Daoy (cell line): Measurements from ENCODE around the gene STK11. TPM values are rescaled to one million over a fixed set of nuclear protein-coding genes. Genes with fewer than 3 reads are reported as not detected.
"Not testable (repeated sequence)": the region's sequence is repeated elsewhere in the genome, so short reads cannot be mapped to it uniquely, and the experiment has no call there.

ENCODE experiments used
- DNase-seq: peaks from one replicate; pipeline ENCODE4 v3.0.0-alpha.2; 2015; ENCODE audit warnings: low read depth
- total RNA-seq: library from RNA; depleted of rRNA; stranded (reverse); fragments of >200 nt; shearing (Covaris generic); gene quantifications from 2 replicates; pipeline ENCODE4 v1.2.3, GENCODE V29; 2014

The STK11 gene
- total RNA-seq, 1 experiment from 2014 or later = 83.5 TPM

DNA sequence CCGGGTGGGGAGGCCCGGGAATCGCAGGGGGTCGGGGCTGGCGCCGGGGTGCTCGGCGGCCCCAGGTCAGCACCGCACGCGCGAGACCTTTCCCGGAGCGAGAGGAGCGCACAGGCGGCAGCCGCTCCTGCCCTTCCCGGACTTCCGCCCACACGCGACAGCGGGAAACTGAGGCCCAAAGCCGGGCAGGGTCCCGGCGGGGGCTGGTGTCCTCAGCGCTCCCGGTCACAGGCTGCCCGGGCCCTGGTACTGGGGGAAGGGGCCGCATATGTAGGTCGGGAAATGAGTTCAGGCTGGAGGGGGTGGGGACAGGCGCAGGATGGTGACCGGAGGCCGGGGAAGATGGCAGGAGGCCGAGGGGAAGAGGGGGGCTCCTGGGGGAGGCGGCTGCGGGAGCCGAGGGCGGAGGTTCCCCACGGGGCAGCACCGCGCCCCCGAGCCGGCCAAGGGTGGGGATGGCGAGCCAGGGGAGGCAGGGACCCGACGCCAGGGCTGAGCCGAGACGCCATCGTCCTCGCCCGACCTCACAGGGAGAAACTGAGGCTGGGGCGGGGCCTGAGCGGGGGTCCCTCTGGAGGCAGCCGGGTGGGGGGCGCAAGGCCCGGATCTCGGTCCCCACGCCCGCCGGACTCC lies 31.6 kb downstream of the STK11 start:
- no peak for DNase-seq

DNA sequence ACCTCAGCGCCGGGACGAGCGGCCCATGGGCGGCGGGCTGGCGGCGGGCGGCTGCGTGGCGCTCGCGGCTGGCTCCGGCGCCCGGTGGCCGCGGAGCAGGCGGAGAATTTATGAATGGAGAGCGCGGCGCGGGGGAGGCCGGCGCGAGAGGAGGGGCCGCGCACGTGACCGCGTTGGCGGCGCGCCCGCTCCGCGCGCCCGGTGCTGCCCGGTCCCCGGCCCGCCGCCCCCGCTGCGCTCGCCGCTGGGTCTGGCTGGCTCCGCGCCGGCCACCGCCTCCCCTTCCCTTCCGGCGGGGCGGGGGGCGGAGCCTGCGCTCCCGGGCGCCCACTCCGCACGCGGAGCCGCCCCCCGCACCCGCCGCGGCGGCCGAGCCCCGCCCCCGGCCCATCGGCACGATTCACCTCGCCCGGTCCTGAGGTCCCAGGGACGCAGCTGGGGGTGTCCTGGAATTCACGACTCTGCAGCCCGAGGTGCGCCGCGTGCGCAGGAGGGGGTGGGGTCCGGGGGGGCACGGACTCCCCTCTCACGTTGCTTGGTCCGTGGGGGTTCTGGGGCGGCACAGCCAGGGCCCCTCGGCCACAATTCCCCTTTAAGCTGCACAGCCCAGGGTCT lies 32.3 kb downstream of the STK11 start, which contains the start of gene CBARP:
Gene CBARP (minus strand): TSS at position 252 of the 615 bp plus-strand sequence. CDS start 1,905 bp downstream, outside the sequence.
- DNase-seq = peak; percentile 58

DNA sequence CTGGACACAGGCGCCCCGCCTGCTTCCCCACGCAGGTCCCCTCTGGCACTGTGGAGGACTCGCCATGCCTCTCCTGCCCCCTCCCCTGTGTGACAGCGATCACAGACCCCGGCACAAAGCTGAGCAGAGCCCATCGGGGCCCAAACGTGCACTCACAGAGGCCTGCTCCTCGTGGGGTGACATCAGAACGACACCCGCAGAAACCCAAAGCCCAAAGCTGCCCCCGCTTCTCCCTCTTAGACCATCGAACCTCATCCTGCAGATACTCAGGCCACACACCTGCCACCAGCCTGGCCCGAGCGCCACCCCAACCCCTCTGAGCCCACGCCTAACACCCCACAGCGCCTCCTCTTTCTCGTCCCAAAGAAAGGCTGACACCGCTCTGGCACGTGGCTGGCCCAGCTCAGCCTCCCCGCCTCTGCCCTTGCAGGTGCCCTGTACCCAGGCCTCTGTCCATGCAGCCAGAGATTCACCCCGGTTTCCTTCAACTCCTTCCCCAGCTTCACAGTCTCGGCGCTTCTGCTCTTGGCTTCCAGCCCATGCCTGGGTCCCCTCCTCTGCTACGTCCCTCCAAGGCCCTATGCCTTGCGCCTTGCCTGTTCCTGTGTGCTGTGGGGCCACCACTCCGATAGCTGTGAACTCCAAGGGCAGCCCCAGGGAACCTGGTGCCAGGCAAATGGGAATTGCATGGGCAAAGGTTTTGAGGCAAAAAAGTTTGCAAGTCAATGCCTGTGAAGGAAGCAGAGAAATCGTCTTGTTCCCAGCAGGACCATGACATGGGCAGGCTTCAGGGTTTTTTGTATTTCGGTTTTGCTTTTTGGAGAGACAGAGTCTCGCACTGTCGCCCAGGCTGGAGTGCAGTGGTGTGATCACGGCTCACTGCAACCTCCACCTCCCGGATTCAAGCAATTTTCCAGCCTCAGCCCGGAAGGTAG lies 33.1 kb downstream of the STK11 start:
- DNase-seq = no peak

DNA sequence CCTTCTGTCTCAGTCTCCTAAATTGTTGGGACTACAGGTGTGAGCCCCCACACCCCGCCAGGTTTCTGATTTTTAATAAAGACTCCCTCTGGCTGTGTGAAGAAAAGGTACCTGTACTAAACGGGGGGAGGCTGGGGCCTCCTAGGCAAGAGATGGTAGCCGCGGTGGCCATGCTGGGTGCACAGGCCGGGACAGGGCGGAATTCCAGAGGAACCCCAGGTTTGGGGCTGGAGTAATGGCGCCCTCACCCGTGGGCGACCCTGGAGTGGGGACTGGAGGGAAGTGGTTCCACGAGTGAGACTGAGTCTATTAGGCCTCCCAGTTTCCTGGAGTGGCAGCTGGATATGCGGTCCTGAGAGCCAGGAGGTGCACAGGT lies 33.8 kb downstream of the STK11 start:
- DNase-seq = no peak

DNA sequence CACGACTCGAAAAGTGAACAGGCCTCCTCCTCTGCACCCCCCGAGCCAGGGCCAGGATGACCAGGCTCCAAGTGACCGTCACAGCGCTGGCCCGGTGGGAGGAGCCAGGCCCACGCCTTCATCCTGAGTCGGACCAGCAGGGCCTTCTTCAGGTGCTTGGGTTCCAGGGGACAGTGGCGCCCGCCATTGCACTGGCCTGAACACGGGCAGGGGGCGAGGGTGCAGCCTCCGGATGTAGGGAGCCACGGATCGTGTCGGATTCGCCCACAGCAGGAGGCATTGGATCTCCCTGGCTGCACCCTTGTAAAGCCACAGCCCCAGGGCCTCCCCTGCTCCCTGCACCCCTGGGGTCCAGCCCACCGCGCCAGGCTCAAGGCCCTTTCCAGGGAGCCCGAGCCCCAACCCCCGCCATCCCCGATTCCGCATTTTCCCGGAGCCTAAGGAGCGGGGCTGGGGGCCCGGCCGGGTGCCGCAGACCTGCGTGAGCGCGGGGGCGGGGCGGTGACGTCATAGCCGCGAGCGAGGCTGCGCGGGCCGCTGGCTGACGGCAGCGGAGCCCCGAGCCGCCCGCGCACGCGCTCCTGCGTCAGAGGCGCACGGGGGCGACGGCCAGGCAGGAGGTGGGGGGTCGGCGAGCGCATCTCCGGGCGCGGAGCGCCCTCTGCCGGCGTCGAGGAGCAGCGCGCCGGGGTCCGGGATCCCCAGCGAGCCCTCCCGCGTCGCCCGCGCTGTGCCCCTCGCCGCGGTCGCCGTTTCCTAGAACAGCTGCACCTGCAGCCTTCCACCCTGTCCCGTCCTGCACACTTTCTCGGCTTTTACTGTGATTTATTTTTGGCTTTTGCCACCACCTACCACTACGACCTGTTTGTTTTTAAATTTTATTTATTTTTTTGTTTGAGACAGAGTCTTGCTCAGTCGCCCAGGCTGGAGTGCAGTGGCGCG lies 34.5 kb downstream of the STK11 start:
- DNase-seq = peak; percentile 93

DNA sequence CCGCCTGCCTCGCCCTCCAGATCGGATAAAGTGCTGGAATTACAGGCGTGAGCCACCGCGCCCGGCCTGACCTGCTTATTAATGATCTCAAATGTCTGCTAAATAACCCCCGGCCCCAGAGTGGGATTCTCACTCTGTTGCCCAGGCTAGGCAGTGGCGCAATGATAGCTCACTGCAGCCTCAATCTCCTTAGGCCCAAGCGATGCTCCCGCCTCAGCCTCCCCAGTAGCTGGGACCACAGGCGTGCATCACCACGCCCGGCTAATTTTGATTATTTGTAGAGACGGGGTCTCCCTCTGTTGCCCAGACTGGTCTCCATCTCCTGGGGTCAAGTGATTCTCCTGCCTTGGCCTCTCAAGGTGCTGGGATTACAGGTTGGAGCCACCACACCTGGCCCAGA lies 35.3 kb downstream of the STK11 start:
- no peak for DNase-seq

DNA sequence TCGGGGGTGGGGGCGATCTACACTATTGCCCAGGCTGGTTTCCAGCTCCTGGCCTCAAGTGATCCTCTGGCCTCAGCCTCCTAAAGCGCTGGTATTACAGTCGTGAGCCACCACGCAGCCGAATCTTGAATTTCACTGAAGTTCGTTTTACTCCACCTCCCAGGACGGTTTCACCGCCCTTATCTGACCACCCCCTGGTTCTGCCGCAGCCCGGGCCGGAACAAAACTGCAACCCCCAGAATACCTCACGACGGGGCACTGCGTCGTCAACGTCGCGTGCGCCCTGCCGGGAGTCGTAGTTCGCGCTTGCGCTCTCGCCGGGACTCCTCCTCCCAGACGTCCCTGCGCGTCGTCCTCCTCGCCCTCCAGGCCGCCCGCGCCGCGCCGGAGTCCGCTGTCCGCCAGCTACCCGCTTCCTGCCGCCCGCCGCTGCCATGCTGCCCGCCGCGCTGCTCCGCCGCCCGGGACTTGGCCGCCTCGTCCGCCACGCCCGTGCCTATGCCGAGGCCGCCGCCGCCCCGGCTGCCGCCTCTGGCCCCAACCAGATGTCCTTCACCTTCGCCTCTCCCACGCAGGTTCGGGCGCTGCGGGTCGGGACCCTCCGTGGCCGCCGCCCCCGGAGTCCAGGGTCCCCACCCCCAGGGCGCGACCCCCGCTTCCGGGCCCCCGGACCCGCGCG lies 36.0 kb downstream of the STK11 start, which contains the start of gene ATP5F1D:
Gene ATP5F1D (plus strand): TSS at position 335 of the 679 bp plus-strand sequence. CDS start 100 bp downstream, at position 435.
- DNase-seq = peak; percentile 98

DNA sequence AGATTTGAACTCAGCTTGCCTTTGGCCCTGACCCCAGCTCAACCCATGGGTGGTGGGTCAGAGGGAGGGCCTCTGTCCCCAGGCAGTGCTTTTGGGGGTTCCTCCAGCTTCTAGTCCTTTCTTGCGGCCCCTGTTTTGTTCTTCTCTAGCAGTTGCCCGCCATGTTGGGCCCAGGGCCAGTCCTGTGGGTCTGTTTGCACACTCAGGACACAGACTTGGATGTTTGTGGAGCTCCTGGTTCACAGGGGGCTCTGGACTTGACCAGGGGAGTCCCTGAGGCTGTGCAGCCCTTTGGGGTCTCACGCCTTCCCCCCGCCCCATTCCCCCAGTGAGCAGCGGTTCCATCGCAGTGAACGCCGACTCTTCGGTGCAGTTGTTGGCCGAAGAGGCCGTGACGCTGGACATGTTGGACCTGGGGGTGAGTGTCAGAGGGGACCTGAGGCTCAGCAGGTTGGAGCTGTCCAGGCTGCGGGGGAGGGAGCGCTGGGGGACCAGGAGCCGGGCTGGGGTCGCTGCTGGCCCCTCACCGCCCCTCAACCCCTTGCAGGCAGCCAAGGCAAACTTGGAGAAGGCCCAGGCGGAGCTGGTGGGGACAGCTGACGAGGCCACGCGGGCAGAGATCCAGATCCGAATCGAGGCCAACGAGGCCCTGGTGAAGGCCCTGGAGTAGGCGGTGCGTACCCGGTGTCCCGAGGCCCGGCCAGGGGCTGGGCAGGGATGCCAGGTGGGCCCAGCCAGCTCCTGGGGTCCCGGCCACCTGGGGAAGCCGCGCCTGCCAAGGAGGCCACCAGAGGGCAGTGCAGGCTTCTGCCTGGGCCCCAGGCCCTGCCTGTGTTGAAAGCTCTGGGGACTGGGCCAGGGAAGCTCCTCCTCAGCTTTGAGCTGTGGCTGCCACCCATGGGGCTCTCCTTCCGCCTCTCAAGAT lies 38.5 kb downstream of the STK11 start:
- peak; percentile 87 for DNase-seq

DNA sequence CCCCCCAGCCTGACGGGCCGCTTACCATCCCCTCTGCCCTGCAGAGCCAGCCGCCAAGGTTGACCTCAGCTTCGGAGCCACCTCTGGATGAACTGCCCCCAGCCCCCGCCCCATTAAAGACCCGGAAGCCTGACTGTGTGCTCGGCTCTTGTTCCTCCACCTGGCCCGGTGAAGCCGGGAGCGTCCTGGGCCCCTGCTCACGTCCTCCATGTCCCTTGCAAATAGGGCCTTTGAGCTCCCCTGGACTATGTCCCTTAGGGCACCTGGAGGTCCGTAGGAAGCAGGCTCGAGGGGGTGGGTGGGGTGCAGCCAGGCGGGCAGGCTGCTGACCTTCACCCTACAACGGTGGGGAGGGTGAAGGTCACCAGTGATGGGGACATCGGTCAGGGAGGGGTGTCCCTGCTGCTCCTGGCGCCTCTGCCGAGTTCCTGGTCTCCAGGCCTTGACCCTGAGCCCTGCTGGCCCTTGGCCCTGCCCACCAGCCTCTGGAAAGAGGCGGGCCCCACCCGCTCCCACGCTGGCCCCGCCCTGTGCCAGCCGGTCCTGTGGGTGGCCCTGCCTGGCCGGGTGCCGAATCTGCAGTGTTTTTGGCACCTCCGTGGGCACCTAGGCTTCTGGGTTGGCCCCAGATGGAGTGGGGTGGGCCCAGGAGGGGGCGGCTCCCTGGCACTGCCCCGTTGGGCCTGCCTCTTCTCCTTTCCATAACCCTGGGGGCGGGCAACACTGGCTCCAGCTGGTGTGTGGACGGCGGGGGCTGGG lies 39.3 kb downstream of the STK11 start:
- DNase-seq = no peak

DNA sequence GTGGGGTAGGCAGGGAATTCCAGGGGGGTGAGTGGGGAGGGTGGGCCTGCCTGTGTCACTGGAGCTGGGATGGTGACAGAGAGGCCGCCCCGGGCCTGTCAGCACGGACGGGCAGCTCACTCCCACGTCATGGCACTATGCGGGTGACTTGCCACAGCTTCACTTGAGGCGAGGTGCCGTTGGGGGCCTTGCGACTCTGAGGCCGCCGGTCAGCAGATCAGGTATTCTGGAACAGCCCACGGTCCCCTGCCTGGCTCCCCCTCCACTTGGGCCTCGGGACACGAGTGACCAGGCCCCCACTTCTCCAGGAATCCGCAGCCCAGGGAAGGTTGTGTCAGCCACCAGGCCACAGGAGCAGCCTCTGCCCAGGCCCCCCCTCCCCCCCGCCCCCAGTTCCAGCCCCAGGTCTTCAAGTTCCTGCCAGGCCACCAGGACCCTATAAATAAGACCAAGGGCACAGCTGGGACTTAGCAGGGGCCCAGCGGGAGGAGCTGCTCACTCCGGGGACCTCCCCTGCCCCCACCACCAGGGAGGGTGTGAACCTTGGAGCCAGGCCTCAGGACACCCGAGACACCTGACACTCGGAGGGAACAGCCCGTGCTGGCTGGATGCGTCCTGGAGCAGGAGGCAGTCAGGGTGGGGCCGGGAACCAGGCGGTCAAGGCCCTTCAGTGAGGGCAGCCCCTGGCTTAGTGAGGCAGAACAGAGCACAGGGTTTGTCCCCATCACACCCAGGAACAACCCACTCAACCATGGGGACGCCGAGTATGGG lies 40.1 kb downstream of the STK11 start:
- DNase-seq = no peak

DNA sequence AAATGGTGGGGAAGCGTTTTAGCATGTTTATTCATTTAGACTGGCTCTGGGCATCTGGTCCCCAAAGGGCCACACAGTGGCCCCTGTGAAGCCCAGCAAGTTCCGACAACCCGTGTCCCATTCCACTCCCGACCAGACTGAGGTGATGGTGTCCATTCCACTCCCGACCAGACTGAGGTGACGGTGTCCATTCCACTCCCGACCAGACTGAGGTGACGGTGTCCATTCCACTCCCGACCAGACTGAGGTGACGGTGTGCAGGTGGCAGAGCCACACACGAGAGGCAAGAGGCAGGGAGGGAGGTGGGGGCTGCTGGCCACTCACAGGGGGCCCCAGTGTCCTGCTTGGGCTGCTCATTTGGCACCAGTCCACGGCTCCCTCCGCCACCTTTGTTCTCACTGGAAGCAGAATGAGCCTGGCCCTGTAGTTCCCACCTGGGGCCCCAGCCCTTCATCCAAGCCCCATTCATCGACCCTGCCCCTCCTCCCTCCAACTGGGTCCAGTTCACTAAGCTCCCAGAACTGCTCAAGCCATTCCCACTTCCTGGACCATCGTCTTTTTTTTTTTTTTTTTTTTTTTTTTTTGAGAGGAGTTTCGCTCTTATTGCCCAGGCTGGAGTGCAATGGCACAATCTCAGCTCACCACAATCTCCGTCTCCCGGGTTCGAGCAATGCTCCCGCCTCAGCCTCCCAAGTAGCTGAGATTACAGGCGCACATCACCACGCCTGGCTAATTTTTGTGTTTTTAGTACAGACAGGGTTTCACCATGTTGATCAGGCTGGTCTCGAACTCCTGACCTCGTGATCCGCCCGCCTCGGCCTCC lies 40.9 kb downstream of the STK11 start:
- not testable (repeated sequence) for DNase-seq

DNA sequence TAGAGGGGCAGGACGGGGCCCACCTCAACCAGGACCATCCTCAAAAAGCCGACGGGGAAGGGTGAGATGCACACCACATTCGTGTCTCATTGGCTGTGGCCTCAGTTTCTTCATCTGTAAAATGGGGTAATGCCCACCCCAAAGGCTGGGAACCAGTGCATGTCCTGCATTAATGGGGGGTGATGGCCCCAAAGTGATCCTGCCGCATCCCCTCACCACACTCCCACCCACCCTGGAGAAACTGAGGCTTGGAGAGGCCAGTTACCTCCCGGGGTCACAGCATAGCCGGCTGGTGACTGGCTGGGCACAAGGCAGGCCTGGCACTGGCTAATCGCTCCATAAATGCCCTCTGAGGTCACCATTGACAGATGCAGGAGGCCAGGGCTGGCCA lies 42.2 kb downstream of the STK11 start:
- no peak for DNase-seq

DNA sequence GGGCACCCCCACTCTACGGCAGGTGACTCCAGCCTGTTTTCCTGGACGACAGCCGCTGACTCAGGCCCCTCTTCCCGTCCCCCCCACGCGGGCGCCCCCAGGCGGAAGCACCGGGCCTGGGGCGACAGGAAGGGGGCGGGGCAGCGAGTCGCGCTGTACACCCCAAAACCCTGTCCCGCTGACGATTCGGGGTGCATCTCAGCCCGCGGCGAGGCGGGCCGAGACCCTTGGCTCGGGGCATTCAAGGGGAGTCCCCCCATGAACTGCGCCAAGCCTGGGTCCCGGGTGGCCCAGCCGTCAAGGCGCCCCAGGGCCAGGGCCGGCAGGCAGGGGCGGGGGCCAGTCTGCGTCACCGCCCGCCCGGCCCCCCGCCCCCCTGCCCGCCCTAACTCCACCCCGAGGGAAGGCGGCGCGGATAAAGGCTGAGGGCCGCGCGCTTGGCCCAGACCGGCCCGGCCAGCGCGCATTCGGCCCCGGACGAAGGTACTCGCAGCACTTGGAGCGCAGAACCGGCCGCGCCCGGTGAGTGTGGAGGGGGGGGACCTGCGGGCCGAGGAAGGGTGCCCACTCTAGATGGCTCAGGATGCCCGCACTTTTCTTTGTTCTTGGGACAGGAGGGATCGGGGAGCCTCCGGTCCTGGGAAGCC lies 42.7 kb downstream of the STK11 start, which contains the start of gene MIDN:
Gene MIDN (plus strand): TSS at position 445 of the 647 bp plus-strand sequence. CDS start 1,714 bp downstream, outside the sequence.
- DNase-seq = peak; percentile 92

DNA sequence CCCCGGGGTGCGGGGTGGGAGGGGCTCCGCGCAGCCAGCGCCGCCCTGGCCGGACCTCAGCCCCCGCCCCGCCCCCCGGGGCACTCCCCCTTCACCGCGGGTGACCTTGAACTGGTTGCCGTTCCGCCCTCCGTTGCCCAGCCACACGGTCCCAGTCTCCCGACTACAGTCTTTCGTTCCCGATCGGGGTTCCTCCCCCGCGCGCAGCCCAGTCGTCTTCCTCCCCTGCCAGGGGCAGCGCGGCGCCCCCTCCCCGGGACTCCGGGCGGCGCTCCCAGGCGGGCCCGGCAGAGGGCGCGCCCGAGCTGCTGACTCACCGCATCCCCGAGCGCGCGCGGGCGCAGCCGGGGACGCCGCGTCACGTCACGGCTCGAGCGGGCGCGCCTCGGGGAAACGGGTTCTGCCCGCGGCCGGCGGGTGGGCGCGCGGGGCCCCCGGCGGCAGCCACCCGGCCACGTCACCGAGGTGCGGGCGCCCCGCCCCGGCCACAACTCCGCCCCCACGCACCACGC lies 43.3 kb downstream of the STK11 start:
- DNase-seq = peak; percentile 90

DNA sequence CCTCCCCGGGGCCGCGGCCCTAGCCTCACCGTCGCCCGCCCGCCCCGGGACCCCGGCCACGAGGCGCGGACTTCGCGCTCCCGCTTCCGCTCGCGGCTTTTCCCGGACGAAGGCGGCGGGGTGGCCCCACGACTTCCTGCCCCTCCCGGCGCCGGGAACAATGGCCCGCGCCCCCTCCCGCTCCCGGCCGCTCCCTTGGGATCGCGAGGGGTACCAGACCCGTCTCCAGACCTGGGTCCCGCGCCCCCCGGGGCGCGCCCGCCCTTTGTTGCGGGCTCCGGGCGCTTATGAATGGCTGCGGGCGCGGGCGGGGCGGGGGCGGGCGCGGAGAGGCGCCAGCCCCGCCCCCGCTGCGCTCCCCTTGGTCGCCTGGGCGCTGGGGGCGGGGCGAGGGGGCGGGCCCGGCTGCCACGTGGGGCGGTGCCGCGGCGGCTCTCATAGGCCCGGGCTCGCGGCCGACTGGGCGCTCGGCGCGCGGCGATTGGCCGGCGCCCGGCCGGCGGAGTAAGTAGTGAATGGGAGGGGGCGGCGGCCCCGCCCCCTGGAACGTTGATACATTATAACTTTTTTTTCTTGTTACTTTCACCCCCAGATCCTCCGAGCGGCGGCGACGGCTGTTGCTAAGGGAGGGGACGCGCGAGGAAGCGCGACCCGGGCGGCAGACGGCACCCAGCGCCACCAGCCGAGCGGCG lies 43.9 kb downstream of the STK11 start:
- DNase-seq = peak; percentile 98
